SK-N-SH treated with all-trans-retinoic acid at 6 μM for 48 hours (cell line): Measurements from ENCODE around the gene BRINP1.

ENCODE experiments used
- ARNTL ChIP-seq: fragments of 450-650 bp; formaldehyde crosslinking; IDR thresholded peaks from 2 replicates; pipeline ENCODE4 v1.5.0; 2020; ENCODE audit warnings: low read depth, mild to moderate bottlenecking, moderate library complexity, borderline replicate concordance
- ISL1 ChIP-seq: fragments of 250-450 bp; sonication (Bioruptor Pico); IDR thresholded peaks from 2 replicates; pipeline ENCODE4 v2.1.2; 2022; ENCODE audit warnings: mild to moderate bottlenecking, moderate library complexity
- OSR1 ChIP-seq: fragments of 250-450 bp; sonication (Bioruptor Pico); IDR thresholded peaks from 2 replicates; pipeline ENCODE4 v1.8.0; 2022; ENCODE audit warnings: moderate library complexity, mild to moderate bottlenecking, inconsistent platforms
- PATZ1 ChIP-seq: fragments of 250-450 bp; sonication (Bioruptor Pico); IDR thresholded peaks from 2 replicates; pipeline ENCODE4 v1.8.0; 2020; ENCODE audit warnings: mild to moderate bottlenecking, moderate library complexity, borderline replicate concordance
- PPARA ChIP-seq: fragments of 250-450 bp; sonication (Bioruptor Pico); IDR thresholded peaks from 2 replicates; pipeline ENCODE4 v1.5.0; 2020; ENCODE audit warnings: mild to moderate bottlenecking, borderline replicate concordance
- RARB ChIP-seq: fragments of 250-450 bp; sonication (Bioruptor Pico); IDR thresholded peaks from 2 replicates; pipeline ENCODE4 v1.8.0; 2021; ENCODE audit warnings: mild to moderate bottlenecking, moderate library complexity
- TSHZ2 ChIP-seq: fragments of 250-450 bp; sonication (Bioruptor Pico); IDR thresholded peaks from 2 replicates; pipeline ENCODE4 v1.5.0; 2020; ENCODE audit warnings: mild to moderate bottlenecking, moderate library complexity
- ZFP3 ChIP-seq: fragments of 250-450 bp; sonication (Bioruptor Pico); IDR thresholded peaks from 2 replicates; pipeline ENCODE4 v1.5.0; 2020; ENCODE audit warnings: mild to moderate bottlenecking, moderate library complexity
- ZFP30 ChIP-seq: fragments of 450-650 bp; formaldehyde crosslinking; IDR thresholded peaks from 2 replicates; pipeline ENCODE4 v1.5.0; 2022; ENCODE audit warnings: mild to moderate bottlenecking, moderate library complexity
- ZNF8 ChIP-seq: fragments of 450-650 bp; formaldehyde crosslinking; IDR thresholded peaks from 2 replicates; pipeline ENCODE4 v1.5.0; 2020; ENCODE audit warnings: mild to moderate bottlenecking, moderate library complexity
- TF ChIP-seq, protein P1 (sequence below): fragments of 250-450 bp; sonication (Bioruptor Pico); IDR thresholded peaks from 2 replicates; pipeline ENCODE4 v1.5.1; 2020; ENCODE audit warnings: low read depth, mild to moderate bottlenecking, moderate library complexity

DNA sequence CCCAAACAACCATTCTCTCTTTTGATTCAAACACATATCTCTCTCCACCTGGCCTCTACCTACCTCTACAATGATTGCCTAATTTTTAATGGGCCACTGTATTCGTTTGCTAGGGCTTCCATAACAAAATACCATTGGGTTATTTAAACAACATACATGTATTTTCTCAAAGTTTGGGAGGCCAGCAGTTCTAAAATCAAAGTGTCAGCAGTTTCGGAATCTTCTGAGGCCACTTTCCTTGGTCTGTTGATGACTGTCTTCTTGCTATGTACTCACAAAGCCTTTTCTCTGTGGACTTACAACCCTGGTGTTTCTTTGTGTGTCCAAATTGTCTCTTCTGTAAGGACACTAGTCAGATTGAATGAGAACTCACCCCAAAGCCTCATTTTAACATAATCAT is 214.7 kb downstream of the BRINP1 start:
- no peak for TF ChIP-seq ZNF8 (CRISPR knock-in tag)
- TF ChIP-seq ZFP30 (CRISPR knock-in tag): no peak
- no peak for TF ChIP-seq PATZ1 (CRISPR knock-in tag)
- TF ChIP-seq ISL1 (CRISPR knock-in tag): no peak
- no peak for TF ChIP-seq RARB (CRISPR knock-in tag)
- no peak for TF ChIP-seq OSR1 (CRISPR knock-in tag)
- no peak for TF ChIP-seq ZFP3 (CRISPR knock-in tag)
- no peak for TF ChIP-seq TSHZ2 (CRISPR knock-in tag)
- no peak for TF ChIP-seq PPARA (CRISPR knock-in tag)
- TF ChIP-seq, protein P1, sequence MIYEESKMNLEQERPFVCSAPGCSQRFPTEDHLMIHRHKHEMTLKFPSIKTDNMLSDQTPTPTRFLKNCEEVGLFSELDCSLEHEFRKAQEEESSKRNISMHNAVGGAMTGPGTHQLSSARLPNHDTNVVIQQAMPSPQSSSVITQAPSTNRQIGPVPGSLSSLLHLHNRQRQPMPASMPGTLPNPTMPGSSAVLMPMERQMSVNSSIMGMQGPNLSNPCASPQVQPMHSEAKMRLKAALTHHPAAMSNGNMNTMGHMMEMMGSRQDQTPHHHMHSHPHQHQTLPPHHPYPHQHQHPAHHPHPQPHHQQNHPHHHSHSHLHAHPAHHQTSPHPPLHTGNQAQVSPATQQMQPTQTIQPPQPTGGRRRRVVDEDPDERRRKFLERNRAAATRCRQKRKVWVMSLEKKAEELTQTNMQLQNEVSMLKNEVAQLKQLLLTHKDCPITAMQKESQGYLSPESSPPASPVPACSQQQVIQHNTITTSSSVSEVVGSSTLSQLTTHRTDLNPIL (CRISPR knock-in tag): no peak
- no peak for TF ChIP-seq ARNTL (CRISPR knock-in tag)
